HG02938 (cell line): ENCODE results near the gene SMIM7.

ENCODE experiments used
- ATAC-seq: cut with Tn5 transposase; IDR thresholded peaks from one replicate; pipeline ENCODE4 v1.9.1; 2021; ENCODE audit warnings: mild to moderate bottlenecking, moderate library complexity; ENCODE audit not compliant: unreplicated experiment

The SMIM7 gene

GRCh38 chr19:16623576-16623975, 36.4 kb downstream of the SMIM7 start:
- ATAC-seq: no peak

GRCh38 chr19:16623066-16623465, 36.9 kb downstream of the SMIM7 start:
- no peak for ATAC-seq

GRCh38 chr19:16621165-16621800, 38.7 kb downstream of the SMIM7 start:
- ATAC-seq: no peak

- no peak for ATAC-seq
Observed at GRCh38 chr19:16620584-16620983, 39.4 kb downstream of the SMIM7 start.

- ATAC-seq: no peak
Observed at GRCh38 chr19:16620018-16620417, 39.9 kb downstream of the SMIM7 start.

GRCh38 chr19:16619457-16619856, 40.5 kb downstream of the SMIM7 start:
- ATAC-seq: no peak

- ATAC-seq: no peak
Observed at GRCh38 chr19:16618248-16618647, 41.7 kb downstream of the SMIM7 start.

- no peak for ATAC-seq
Observed at GRCh38 chr19:16615808-16616207, 44.1 kb downstream of the SMIM7 start.

- no peak for ATAC-seq
Observed at GRCh38 chr19:16614941-16615340, 45.0 kb downstream of the SMIM7 start.

- ATAC-seq: no peak
Observed at GRCh38 chr19:16613841-16614240, 46.1 kb downstream of the SMIM7 start.

- ATAC-seq: no peak
Observed at GRCh38 chr19:16612636-16613035, 47.3 kb downstream of the SMIM7 start.

- ATAC-seq: no peak
Observed at GRCh38 chr19:16611121-16611520, 48.8 kb downstream of the SMIM7 start.

- no peak for ATAC-seq
Observed at GRCh38 chr19:16609511-16610200, 50.3 kb downstream of the SMIM7 start.

GRCh38 chr19:16608290-16608739, 51.6 kb downstream of the SMIM7 start:
- ATAC-seq: no peak

- no peak for ATAC-seq
Observed at GRCh38 chr19:16607819-16608218, 52.1 kb downstream of the SMIM7 start.

- no peak for ATAC-seq
Observed at GRCh38 chr19:16605553-16605994, 54.4 kb downstream of the SMIM7 start.

- no peak for ATAC-seq
Observed at GRCh38 chr19:16605115-16605514, 54.8 kb downstream of the SMIM7 start.

GRCh38 chr19:16604615-16605014, 55.3 kb downstream of the SMIM7 start:
- no peak for ATAC-seq

- no peak for ATAC-seq
Observed at GRCh38 chr19:16603090-16603489, 56.9 kb downstream of the SMIM7 start.

GRCh38 chr19:16601378-16602052, 58.4 kb downstream of the SMIM7 start:
- no peak for ATAC-seq

- ATAC-seq: no peak
Observed at GRCh38 chr19:16600824-16601223, 59.1 kb downstream of the SMIM7 start.
